Mesothelial cell of epicardium (in vitro differentiated cells): ENCODE results near the gene CLINT1. TPM values are rescaled to one million over a fixed set of nuclear protein-coding genes. Genes with fewer than 3 reads are reported as not detected.
"Not testable (repeated sequence)": the region's sequence is repeated elsewhere in the genome, so short reads cannot be mapped to it uniquely, and the experiment has no call there.

ENCODE experiments used
- DNase-seq, 2 experiments: peaks; one replicate each; pipeline ENCODE4 v3.0.0; 2021; ENCODE audit warnings: low spot score in 2 of 2; ENCODE audit not compliant: unreplicated experiment in 2 of 2
- H3K27ac Mint-ChIP-seq: 2 replicates; pipeline ENCODE4 v1.8.0; 2021; ENCODE audit warnings: mixed read lengths
- H3K27me3 Mint-ChIP-seq: 2 replicates; pipeline ENCODE4 v1.8.0; 2021; ENCODE audit warnings: low read depth, mixed read lengths
- H3K36me3 Mint-ChIP-seq: 2 replicates; pipeline ENCODE4 v1.8.0; 2021; ENCODE audit warnings: mixed read lengths
- H3K4me1 Mint-ChIP-seq: 2 replicates; pipeline ENCODE4 v1.8.0; 2021; ENCODE audit warnings: mixed read lengths
- H3K4me3 Mint-ChIP-seq: 2 replicates; pipeline ENCODE4 v1.8.0; 2021; ENCODE audit warnings: mild to moderate bottlenecking, moderate library complexity, mixed read lengths
- H3K9me3 Mint-ChIP-seq: 2 replicates; pipeline ENCODE4 v1.8.0; 2021; ENCODE audit warnings: mixed read lengths
- CTCF ChIP-seq: fragments of 200-600 bp; sonication (generic); IDR thresholded peaks from one replicate; pipeline ENCODE4 v1.5.0; 2021; ENCODE audit warnings: antibody characterized with exemption; ENCODE audit not compliant: unreplicated experiment
- total RNA-seq: library from RNA; stranded (reverse); gene quantifications from 3 replicates; pipeline ENCODE4 v1.2.1, GENCODE V29; 2021

Gene CLINT1
- total RNA-seq, 1 donor from 2014 or later: 74.8 TPM

- no peak for DNase-seq
- no peak for TF ChIP-seq CTCF
- Mint-ChIP-seq H3K9me3 (no peaks in the 10 kb centered on the region), H3K27me3 (no peaks in the 10 kb centered on the region), H3K27ac (peak overlapping the region; percentile 68), H3K36me3 (no peaks in the 10 kb centered on the region), H3K4me1 (peaks cover 40% of the 10 kb centered on the region), H3K4me3 (no peak overlapping the region)
Observed at GRCh38 chr5:157860898-157861890, 2.2 kb upstream of the CLINT1 start.

GRCh38 chr5:157859227-157859575 lies 256 bp upstream of the CLINT1 start:
- Mint-ChIP-seq H3K4me1 (peaks cover 49% of the 10 kb centered on the region), H3K36me3 (no peaks in the 10 kb centered on the region), H3K27me3 (no peaks in the 10 kb centered on the region), H3K27ac (peak overlapping the region; percentile 97), H3K4me3 (peak overlapping the region; percentile 97), H3K9me3 (no peaks in the 10 kb centered on the region)
- DNase-seq: no peak
- no peak for TF ChIP-seq CTCF

GRCh38 chr5:157857816-157858526 lies 974 bp downstream of the CLINT1 start:
- Mint-ChIP-seq H3K9me3 (no peaks in the 10 kb centered on the region), H3K36me3 (no peaks in the 10 kb centered on the region), H3K27ac (peak overlapping the region; percentile 97), H3K27me3 (no peaks in the 10 kb centered on the region), H3K4me1 (peaks cover 54% of the 10 kb centered on the region), H3K4me3 (peak overlapping the region; percentile 97)
- no peak for TF ChIP-seq CTCF
- DNase-seq: no peak

- H3K36me3 Mint-ChIP-seq: no peaks in the 10 kb centered on the region
- H3K9me3 Mint-ChIP-seq: no peaks in the 10 kb centered on the region
- peak; percentile 60 for TF ChIP-seq CTCF
- H3K27me3 Mint-ChIP-seq: no peaks in the 10 kb centered on the region
- DNase-seq: peak in 1 of 2 experiments; percentile 54
- peaks cover 48% of the 10 kb centered on the region for H3K4me1 Mint-ChIP-seq
- no peak overlapping the region for H3K27ac Mint-ChIP-seq
- no peak overlapping the region for H3K4me3 Mint-ChIP-seq
Observed at GRCh38 chr5:157855404-157855994, 3.4 kb downstream of the CLINT1 start.

GRCh38 chr5:157853365-157853764 lies 5.6 kb downstream of the CLINT1 start:
- H3K4me3 Mint-ChIP-seq, H3K27ac Mint-ChIP-seq, H3K9me3 Mint-ChIP-seq, DNase-seq, H3K36me3 Mint-ChIP-seq, H3K27me3 Mint-ChIP-seq: not testable (repeated sequence)
- peaks cover 38% of the 10 kb centered on the region for H3K4me1 Mint-ChIP-seq
